Testis (tissue), 2 donors: ENCODE results near the gene HHIPL1.

ENCODE experiments used
- CTCF ChIP-seq, 3 experiments: fragments of 450-650 bp in 2 of 3; fragments of 200-600 bp in 1 of 3; sonication (generic) in 1 of 3; IDR thresholded peaks; one replicate each; pipeline ENCODE4 v1.5.1; 2016 to 2019; ENCODE audit warnings: antibody characterized with exemption in 3 of 3, mild to moderate bottlenecking in 2 of 3, moderate library complexity in 1 of 3
- POLR2A ChIP-seq: fragments of 450-650 bp; IDR thresholded peaks from one replicate; pipeline ENCODE4 v1.6.1; 2017; ENCODE audit warnings: antibody characterized with exemption, mild to moderate bottlenecking, moderate library complexity

DNA sequence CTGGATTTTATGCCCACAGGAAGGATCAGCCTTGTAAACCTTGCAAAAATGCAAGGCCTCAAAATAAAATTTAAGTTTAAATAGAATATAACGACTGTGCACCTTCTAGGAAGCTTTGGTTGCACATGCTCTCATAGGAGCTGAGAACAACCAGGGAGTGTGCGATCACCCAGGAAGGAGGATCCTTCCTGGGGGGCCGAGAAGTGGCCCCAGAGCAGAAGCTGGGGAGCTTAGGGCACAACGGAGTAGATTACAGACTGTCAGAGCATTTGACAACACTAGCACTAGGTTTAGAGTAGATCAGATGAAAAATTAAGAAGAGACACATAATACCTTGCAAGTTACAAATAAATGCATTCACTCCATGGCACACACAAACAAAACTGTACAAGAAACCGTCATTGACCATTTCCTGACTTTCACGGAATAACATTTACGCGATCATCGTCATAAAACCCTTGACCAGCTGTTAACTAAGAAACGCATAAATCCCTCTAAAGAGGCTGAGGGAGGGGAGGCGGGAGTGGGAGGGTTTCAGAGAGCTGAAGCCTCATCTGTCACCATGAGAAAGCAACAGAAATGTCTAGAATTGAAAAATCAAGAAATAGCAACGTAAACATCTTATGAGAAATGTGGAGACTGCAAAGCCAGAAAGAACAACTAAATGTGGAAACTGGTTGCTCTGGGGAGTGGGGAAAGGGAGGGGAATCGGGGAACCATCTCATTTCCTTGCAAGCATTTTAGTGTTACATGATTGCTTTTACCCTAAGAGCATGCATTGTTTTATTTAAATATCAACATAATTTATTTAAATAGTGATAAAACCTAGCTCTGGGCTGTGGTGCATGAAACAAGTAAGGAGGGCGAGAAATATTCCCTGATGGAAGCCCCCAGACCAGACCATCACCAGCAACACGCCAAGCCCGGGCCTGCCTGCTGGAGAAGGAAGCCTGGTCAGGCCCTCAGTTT lies 27.8 kb upstream of the HHIPL1 start:
- TF ChIP-seq POLR2A (no peak), CTCF (IDR thresholded peaks at IDR 0.05) (no peak)
